ENCODE data around the gene VKORC1. TPM values are rescaled to one million over a fixed set of nuclear protein-coding genes. Genes with fewer than 3 reads are reported as not detected.

Gene VKORC1
- total and polyA plus RNA-seq, 2 of the 8 experiments (the other 6 are each of a cell fraction or from before 2014, with no cell fraction given): 84.1 to 483 TPM

- TF ChIP-seq RAD21 (IDR thresholded peaks at IDR 0.05 in 1 of 2, conservative IDR thresholded peaks at IDR 0.05 in 1 of 2; ENCODE audit: low read depth in 2 of 2, low read length in 2 of 2) (no peak), RNF2 (IDR thresholded peaks at IDR 0.05; ENCODE audit: borderline replicate concordance, low read depth, low read length, missing control alignments, poor library complexity, severe bottlenecking) (no peak), SP4 (IDR thresholded peaks at IDR 0.05; ENCODE audit: low read length) (no peak), CREB1 (IDR thresholded peaks at IDR 0.05) (peak; percentile 59; the same call in 1 of the 2 replicates), NANOG (IDR thresholded peaks at IDR 0.05; ENCODE audit: insufficient read depth, low read depth, low read length, poor library complexity, severe bottlenecking) (peak; percentile 49), CEBPB (IDR thresholded peaks at IDR 0.05; ENCODE audit: low read depth, low read length) (no peak), RFX5 (IDR thresholded peaks at IDR 0.05; ENCODE audit: borderline replicate concordance, low read depth, low read length) (no peak), CTCF (IDR thresholded peaks at IDR 0.05; ENCODE audit: control extremely low read depth in 1 of 3, insufficient read depth in 1 of 3, low read depth in 1 of 3, low read length in 3 of 3) (no peak), SAP30 (IDR thresholded peaks at IDR 0.05; ENCODE audit: insufficient read depth, insufficient replicate concordance, low read length) (no peak), TEAD4 (IDR thresholded peaks at IDR 0.05; ENCODE audit: low read depth, low read length) (peak; percentile 12; the same call in 1 of the 2 replicates), KDM1A (IDR thresholded peaks at IDR 0.05; ENCODE audit: borderline replicate concordance, low read length) (no peak), GABPA (IDR thresholded peaks at IDR 0.05; ENCODE audit: borderline replicate concordance, insufficient read depth, low read length) (no peak), TAF7 (optimal IDR thresholded peaks at IDR 0.05; ENCODE audit: borderline replicate concordance, low read depth, low read length) (peak; percentile 24), POLR2A (IDR thresholded peaks at IDR 0.05; ENCODE audit: control extremely low read depth in 1 of 2, low read depth in 2 of 2, low read length in 2 of 2) (peak in 1 of 2 experiments; percentile 36; a peak in 1 of 3 replicates), GTF2F1 (IDR thresholded peaks at IDR 0.05; ENCODE audit: borderline replicate concordance, low read depth, low read length) (no peak), SP2 (IDR thresholded peaks at IDR 0.05; ENCODE audit: low read length) (no peak), HDAC2 (IDR thresholded peaks at IDR 0.05; ENCODE audit: borderline replicate concordance in 1 of 2, low read depth in 2 of 2, low read length in 2 of 2) (0 out of 4 replicates have a peak, but pooled peaks of 1 of the 2 experiments have one; percentile 45), MAFK (IDR thresholded peaks at IDR 0.05; ENCODE audit: low read depth, low read length) (no peak), POLR2AphosphoS5 (IDR thresholded peaks at IDR 0.05; ENCODE audit: low read depth, low read length) (no peak), TBP (IDR thresholded peaks at IDR 0.05; ENCODE audit: low read depth, low read length) (peak; percentile 64)
- TF ChIP-seq, protein P1, sequence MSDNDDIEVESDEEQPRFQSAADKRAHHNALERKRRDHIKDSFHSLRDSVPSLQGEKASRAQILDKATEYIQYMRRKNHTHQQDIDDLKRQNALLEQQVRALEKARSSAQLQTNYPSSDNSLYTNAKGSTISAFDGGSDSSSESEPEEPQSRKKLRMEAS (IDR thresholded peaks at IDR 0.05): no peak; the same call in 1 of the 2 replicates
Observed at GRCh38 chr16:31094424-31095120, at the start of gene VKORC1 (continued).
